ENCODE results near the gene EIF2B4. TPM values are rescaled to one million over a fixed set of nuclear protein-coding genes. Genes with fewer than 3 reads are reported as not detected.

Gene EIF2B4
- total and polyA plus RNA-seq, 2 of the 13 experiments (the other 11 are each of a cell fraction or from before 2014, with no cell fraction given), result 91.5 to 96.4 TPM

GRCh38 chr2:27412419-27413152 is 42.4 kb upstream of the EIF2B4 start (continued):
- peak; percentile 73; the same call in 1 of the 2 replicates for TF ChIP-seq RXRB (CRISPR knock-in tag; IDR thresholded peaks at IDR 0.05; ENCODE audit: borderline replicate concordance)

DNA sequence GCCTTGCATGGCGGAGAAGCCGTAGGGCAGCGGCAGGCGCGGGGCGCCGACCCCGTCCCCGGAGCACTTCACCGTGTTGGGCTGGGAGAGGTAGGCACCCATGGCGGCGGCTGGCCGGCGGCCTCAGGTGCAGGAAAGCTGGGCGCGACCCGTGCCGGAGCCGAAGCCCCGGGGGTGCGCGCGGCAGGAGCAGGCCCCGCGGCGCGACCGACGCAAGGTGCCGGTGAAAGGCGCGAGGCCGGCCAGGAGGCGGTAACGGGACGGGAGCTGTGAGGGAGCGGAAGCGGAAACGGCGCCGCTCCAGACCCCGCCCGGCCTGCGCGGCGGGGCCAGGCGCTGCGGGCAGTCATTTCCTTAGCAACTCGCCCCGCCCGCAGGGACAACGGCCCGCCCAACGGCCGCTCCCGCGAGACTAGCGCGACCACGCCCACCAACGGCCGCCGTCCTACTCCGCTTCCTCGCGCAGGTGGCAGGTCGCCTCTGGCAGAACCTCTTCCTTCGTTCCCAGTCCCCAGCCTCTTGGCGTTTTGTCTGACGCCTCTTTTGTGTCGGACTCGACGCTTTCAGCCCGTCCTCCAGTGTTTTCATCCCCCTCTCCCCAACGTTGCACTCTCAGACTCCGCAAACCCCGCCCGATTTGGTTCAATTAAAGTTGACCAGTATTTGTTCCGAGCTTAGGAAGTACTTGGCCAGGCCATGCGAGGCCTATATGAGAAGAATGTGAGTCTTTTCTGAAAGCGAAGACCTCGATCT is 39.4 kb upstream of the EIF2B4 start, which contains the start of gene PPM1G:
PPM1G (minus strand) TSS at position 271 of the 753 bp plus-strand sequence; CDS start at position 102, 169 bp downstream.
- intact Hi-C loops (cut with micrococcal nuclease; ENCODE audit: unreplicated experiment), result loop anchor here (1.0 to 5.0 kb wide), 4 partner anchors 19 to 273 kb away; partner anchors contain the start of genes IFT172, NRBP1, SLC4A1AP and SUPT7L
- peak within 1 kb of the TSS; percentile 93 for H3K9ac ChIP-seq (ENCODE audit: insufficient read depth, low read depth, low read length)
- BruUV-seq (replicated peaks), result no TSS peak
- in situ Hi-C loops (cut with HindIII; ENCODE audit: extremely low pct_ligation_motif_present, low pct_unique_long_range_greater_than_20kb), result no loop called here
- WGBS (ENCODE audit: low lambda C conversion rate), result under 1% methylated on average over 52 of the region's 82 CpGs
- H2AFZ ChIP-seq (ENCODE audit: low read length), result peak within 1 kb of the TSS; percentile 77
- DNase-seq (ENCODE audit: low spot score) (peak; percentile 91), FAIRE-seq (no peak), ATAC-seq (peak; percentile 94)
- H3K79me2 ChIP-seq (ENCODE audit: insufficient read depth, low read length), result peaks cover 41% of the 10 kb centered on the region
- peak within 1 kb of the TSS; percentile 86 to 99 (median 93) for H3K4me3 ChIP-seq (replicated peaks in 1 of 3; ENCODE audit: insufficient read depth in 1 of 3, low read depth in 2 of 3, low read length in 3 of 3)
- peak within 1 kb of the TSS; percentile 97 for H3K4me2 ChIP-seq (ENCODE audit: low read depth, low read length)
- peaks cover 0 to 5% of the 10 kb centered on the region in 2 experiments; a peak in 3 of 5 replicates for H3K36me3 ChIP-seq (replicated peaks in 1 of 2; ENCODE audit: control insufficient read depth in 1 of 2, insufficient read depth in 2 of 2, low read length in 2 of 2)
- no peaks in the 10 kb centered on the region; a peak in 1 of 5 replicates for H3K27me3 ChIP-seq (ENCODE audit: control insufficient read depth in 1 of 2, insufficient read depth in 2 of 2, low read length in 2 of 2)
- peaks cover 75% of the 10 kb centered on the region for H3K4me1 ChIP-seq (ENCODE audit: insufficient read depth, low read length)
- no peaks in the 10 kb centered on the region for H3K9me3 ChIP-seq (ENCODE audit: low read length)
- ChIA-PET POLR2A (interaction anchor here (0.5 to 3.8 kb wide), 27 partner anchors 11 to 274 kb away, joined by 3 to 133 read pairs (median 5); partner anchors contain the start of genes CCDC121, EIF2B4, FNDC4 and GPN1), CTCF (ENCODE audit: low intra/inter-chr PET ratio, low total read pairs) (interaction anchor here (3.2 to 3.5 kb wide), 2 partner anchors 21 to 273 kb away, joined by 23 to 29 read pairs; no protein-coding TSS in a partner anchor)
- peak within 1 kb of the TSS; percentile 95 for H3K27ac ChIP-seq (ENCODE audit: extremely low read length, insufficient read depth, low read length)
- H4K20me1 ChIP-seq (ENCODE audit: insufficient read depth, low read length), result 0 out of 2 replicates have a peak, but pooled peaks cover 6% of the 10 kb centered on the region
- TF ChIP-seq RBFOX2 (IDR thresholded peaks at IDR 0.05; ENCODE audit: low read depth, low read length), result peak; percentile 98
- TF ChIP-seq ZBTB1 (CRISPR knock-in tag; IDR thresholded peaks at IDR 0.05; ENCODE audit: borderline replicate concordance), result 0 out of 2 replicates have a peak, but pooled peaks have one; percentile 21
- TF ChIP-seq ELF4 (CRISPR knock-in tag; IDR thresholded peaks at IDR 0.05; ENCODE audit: borderline replicate concordance), result no peak
- TF ChIP-seq SALL1 (CRISPR knock-in tag; IDR thresholded peaks at IDR 0.05), result peak; percentile 92
- TF ChIP-seq SETDB1 (CRISPR knock-in tag; IDR thresholded peaks at IDR 0.05; ENCODE audit: borderline replicate concordance), result no peak
- peak; percentile 83; the same call in 1 of the 2 replicates for TF ChIP-seq FIP1L1 (IDR thresholded peaks at IDR 0.05; ENCODE audit: borderline replicate concordance, insufficient read depth, low read depth, low read length)
- TF ChIP-seq ZNF318 (CRISPR knock-in tag; IDR thresholded peaks at IDR 0.05), result peak; percentile 18; the same call in 1 of the 2 replicates
- TF ChIP-seq, protein P1, sequence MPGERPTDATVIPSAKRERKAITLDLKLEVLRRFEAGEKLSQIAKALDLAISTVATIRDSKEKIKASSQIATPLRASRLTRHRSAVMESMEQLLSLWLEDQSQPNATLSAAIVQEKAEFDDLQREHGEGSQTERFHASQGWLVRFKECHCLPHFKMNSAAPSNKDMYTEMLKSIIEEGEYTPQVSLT (CRISPR knock-in tag; IDR thresholded peaks at IDR 0.05; ENCODE audit: borderline replicate concordance, low read depth), result no peak; the same call in 1 of the 2 replicates
- TF ChIP-seq U2AF2 (IDR thresholded peaks at IDR 0.05; ENCODE audit: low read depth, low read length), result no peak
